22Rv1 (cell line): Measurements from ENCODE around the gene CLN5.

Experiments used
- H3K27ac ChIP-seq: fragments of 450-650 bp; 2 replicates; pipeline ENCODE4 v1.5.1; 2017
- ZFX ChIP-seq: fragments of 450-650 bp; IDR thresholded peaks from 2 replicates; pipeline ENCODE4 v1.6.1; 2017; ENCODE audit warnings: antibody characterized with exemption, borderline replicate concordance
- TF ChIP-seq, protein P1 (sequence below): fragments of 450-650 bp; IDR thresholded peaks from 2 replicates; pipeline ENCODE4 v1.5.1; 2017; ENCODE audit warnings: mild to moderate bottlenecking

Gene CLN5

DNA sequence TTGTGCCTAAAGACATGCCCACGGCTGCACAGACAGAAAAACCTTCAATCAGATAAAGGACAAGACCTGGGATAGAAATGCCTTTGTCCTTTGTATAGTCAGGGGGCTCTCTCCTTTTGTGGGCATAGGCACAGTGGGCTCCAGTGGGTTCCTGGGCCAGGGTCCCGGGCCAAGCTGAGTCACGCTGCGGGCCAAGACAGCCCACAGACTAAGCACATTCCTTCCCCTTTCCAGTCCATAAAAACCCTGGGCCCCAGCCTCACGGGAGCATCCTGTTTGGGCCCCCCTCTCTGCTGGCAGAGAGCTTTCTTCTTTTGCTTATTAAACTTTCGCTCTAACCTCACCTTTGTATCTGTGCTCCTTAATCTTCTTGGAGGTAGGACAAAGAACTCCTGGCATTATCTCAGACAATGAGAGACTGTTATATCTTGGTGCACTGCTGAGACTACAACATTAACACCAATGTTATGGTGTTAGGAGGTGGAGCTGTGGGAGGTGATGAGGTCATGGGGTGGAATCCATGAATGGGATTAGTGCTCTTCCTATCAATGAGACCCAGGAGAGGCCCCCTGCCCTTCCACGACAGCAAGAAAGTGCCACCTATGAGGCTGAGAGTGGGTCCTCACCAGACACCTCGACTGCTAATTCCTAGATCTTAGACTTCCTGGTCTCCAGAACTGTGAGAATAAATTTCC, 55.9 kb downstream of the CLN5 start:
- no peak overlapping the region for H3K27ac ChIP-seq
- no peak for TF ChIP-seq ZFX
- TF ChIP-seq, protein P1, sequence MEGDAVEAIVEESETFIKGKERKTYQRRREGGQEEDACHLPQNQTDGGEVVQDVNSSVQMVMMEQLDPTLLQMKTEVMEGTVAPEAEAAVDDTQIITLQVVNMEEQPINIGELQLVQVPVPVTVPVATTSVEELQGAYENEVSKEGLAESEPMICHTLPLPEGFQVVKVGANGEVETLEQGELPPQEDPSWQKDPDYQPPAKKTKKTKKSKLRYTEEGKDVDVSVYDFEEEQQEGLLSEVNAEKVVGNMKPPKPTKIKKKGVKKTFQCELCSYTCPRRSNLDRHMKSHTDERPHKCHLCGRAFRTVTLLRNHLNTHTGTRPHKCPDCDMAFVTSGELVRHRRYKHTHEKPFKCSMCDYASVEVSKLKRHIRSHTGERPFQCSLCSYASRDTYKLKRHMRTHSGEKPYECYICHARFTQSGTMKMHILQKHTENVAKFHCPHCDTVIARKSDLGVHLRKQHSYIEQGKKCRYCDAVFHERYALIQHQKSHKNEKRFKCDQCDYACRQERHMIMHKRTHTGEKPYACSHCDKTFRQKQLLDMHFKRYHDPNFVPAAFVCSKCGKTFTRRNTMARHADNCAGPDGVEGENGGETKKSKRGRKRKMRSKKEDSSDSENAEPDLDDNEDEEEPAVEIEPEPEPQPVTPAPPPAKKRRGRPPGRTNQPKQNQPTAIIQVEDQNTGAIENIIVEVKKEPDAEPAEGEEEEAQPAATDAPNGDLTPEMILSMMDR: no peak

DNA sequence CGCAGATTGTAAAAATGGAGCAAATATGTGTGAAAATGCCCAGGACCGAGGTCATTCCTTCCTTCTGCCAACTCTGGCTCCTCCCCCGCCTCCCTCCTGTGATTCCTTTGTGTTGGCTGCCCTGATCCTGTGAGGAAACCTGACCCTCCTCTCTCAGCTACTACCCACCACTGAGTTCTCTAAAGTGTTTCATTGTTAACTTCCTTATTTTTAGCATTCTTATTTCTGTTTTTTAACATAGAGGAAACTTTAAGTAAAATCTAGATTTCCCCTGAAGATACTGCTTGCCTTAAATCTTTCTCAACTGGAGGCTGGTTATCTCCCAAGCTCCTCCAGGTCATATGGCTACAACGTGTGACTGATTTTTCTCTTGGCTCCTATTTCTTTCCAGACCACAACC, 56.8 kb downstream of the CLN5 start:
- no peak overlapping the region for H3K27ac ChIP-seq
- TF ChIP-seq ZFX: no peak
- TF ChIP-seq, protein P1: no peak

DNA sequence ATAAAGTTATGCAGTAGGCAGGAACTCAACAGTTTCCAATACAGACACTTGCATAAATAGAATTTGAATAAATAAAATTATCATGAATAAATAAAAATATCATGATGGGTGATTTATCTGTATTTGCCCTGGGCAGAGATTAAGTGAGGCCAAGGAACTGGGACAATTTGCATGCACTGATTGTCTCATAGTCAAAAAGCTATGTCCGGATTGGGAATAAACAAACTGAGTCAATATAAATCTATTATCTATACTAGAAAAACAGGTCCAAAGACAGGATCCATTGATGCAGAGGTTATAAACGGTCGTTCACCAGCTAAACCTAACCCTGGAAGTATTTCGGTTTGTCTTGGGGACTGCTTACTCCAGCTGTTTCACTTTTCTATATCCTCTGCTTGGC, 61.3 kb downstream of the CLN5 start:
- TF ChIP-seq ZFX: no peak
- TF ChIP-seq, protein P1: no peak
- H3K27ac ChIP-seq: no peak overlapping the region
